GM19452 (cell line): Measurements from ENCODE around the gene FETUB.
A peak's percentile ranks its signal among the peaks of the same experiment; 100 is the strongest.

Experiments used
- ATAC-seq: cut with Tn5 transposase; IDR thresholded peaks from one replicate; pipeline ENCODE4 v1.9.1; 2021; ENCODE audit not compliant: unreplicated experiment

The FETUB gene

GRCh38 chr3:186612721-186613636, 27.2 kb upstream of the FETUB start, which contains the start of gene AHSG:
Gene AHSG, plus strand, starts transcription at chr3:186613060. Its CDS starts 82 bp downstream, at chr3:186613142.
- ATAC-seq = no peak

GRCh38 chr3:186613637-186614265, 26.4 kb upstream of the FETUB start:
- no peak for ATAC-seq

- ATAC-seq = no peak
Measured at GRCh38 chr3:186614266-186614596, 26.0 kb upstream of the FETUB start.

- no peak for ATAC-seq
Measured at GRCh38 chr3:186614597-186615483, 25.4 kb upstream of the FETUB start.

- no peak for ATAC-seq
Measured at GRCh38 chr3:186616299-186616617, 23.9 kb upstream of the FETUB start.

- ATAC-seq = peak; percentile 93
Measured at GRCh38 chr3:186617036-186617946, 22.9 kb upstream of the FETUB start.

- ATAC-seq = no peak
Measured at GRCh38 chr3:186618318-186618938, 21.8 kb upstream of the FETUB start.

GRCh38 chr3:186619787-186620212, 20.4 kb upstream of the FETUB start:
- no peak for ATAC-seq

- ATAC-seq = no peak
Measured at GRCh38 chr3:186620213-186621092, 19.7 kb upstream of the FETUB start.

- ATAC-seq = no peak
Measured at GRCh38 chr3:186621894-186622650, 18.1 kb upstream of the FETUB start.

- no peak for ATAC-seq
Measured at GRCh38 chr3:186622651-186623310, 17.4 kb upstream of the FETUB start.

GRCh38 chr3:186624598-186624997, 15.6 kb upstream of the FETUB start:
- no peak for ATAC-seq

- ATAC-seq = no peak
Measured at GRCh38 chr3:186625600-186626042, 14.6 kb upstream of the FETUB start.

- no peak for ATAC-seq
Measured at GRCh38 chr3:186626254-186626847, 13.8 kb upstream of the FETUB start.

GRCh38 chr3:186627852-186628414, 12.3 kb upstream of the FETUB start:
- ATAC-seq = no peak

- no peak for ATAC-seq
Measured at GRCh38 chr3:186628756-186629155, 11.4 kb upstream of the FETUB start.
